ENCODE measurements around the gene POLR1G.

DNA sequence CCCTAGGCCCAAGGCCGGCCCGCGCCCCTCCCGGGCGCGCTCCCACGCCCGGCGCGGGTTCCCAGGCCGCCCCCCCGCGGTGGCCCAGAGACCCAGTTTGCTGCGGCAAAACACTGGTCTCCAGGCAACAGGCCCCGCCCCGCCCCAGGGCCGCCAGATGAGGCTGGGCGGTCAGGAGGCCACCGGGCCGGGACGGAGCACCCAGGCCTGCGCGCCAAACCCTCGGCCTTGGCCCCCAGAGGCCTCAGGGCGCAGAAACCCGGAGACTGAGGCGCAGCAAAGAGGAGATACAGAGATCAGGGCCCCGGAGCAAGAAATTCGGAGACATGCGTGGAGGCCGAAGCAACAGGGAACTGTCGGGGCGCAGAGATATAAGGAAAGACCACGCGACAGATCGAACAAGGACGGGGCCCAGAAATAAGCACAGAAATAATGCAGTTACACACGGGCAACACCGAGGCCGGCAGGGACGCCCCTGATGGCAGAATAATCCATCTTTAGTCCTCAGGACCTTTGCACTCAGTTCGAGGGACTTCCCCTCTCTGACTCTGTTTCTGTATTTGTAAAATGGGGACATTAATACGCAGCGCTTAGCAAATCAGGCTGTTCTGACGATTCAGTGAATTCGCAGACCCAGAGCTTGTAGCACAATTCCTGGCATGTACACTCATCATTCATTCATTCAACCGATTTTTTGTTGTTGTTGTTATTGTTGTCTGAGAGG lies 38.0 kb downstream of the POLR1G start:
- TF ChIP-seq, protein P1, sequence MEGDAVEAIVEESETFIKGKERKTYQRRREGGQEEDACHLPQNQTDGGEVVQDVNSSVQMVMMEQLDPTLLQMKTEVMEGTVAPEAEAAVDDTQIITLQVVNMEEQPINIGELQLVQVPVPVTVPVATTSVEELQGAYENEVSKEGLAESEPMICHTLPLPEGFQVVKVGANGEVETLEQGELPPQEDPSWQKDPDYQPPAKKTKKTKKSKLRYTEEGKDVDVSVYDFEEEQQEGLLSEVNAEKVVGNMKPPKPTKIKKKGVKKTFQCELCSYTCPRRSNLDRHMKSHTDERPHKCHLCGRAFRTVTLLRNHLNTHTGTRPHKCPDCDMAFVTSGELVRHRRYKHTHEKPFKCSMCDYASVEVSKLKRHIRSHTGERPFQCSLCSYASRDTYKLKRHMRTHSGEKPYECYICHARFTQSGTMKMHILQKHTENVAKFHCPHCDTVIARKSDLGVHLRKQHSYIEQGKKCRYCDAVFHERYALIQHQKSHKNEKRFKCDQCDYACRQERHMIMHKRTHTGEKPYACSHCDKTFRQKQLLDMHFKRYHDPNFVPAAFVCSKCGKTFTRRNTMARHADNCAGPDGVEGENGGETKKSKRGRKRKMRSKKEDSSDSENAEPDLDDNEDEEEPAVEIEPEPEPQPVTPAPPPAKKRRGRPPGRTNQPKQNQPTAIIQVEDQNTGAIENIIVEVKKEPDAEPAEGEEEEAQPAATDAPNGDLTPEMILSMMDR (IDR thresholded peaks at IDR 0.05; ENCODE audit: insufficient read depth, low read length, poor library complexity, severe bottlenecking): no peak
- no peak for TF ChIP-seq EZH2phosphoT487 (conservative IDR thresholded peaks at IDR 0.05; ENCODE audit: low read length)
